SK-N-SH (cell line): ENCODE measurements around the gene PDE6B. TPM values are rescaled to one million over a fixed set of nuclear protein-coding genes. Genes with fewer than 3 reads are reported as not detected.

ENCODE experiments used
- CTCF ChIA-PET: fragments of 300-600, 350-600 bp; formaldehyde crosslinking; extraction: SDS; loops from one replicate; lab custom pipeline; 2021; lab: Yijun Ruan, JAX
- POLR2A ChIA-PET: fragments of 350-600 bp; sonication (Branson Sonifier 250); formaldehyde crosslinking; extraction: SDS; loops from one replicate; lab custom pipeline; 2020; ENCODE audit warnings: antibody characterized with exemption, inconsistent platforms; lab: Yijun Ruan, JAX
- DNase-seq: peaks from one replicate; pipeline ENCODE4 v3.0.0; 2012
- H2AFZ ChIP-seq: fragments of 200-600 bp; sonication (generic); 2 replicates; pipeline ENCODE4 v1.8.1; 2016; ENCODE audit warnings: antibody characterized with exemption, mild to moderate bottlenecking, low read depth
- H3F3A ChIP-seq: fragments of 200-600 bp; sonication (generic); replicated peaks from 2 replicates; pipeline ENCODE3; 2016; ENCODE audit warnings: antibody characterized with exemption, mild to moderate bottlenecking; ENCODE audit not compliant: insufficient read depth
- H3K27ac ChIP-seq, 2 experiments: fragments of 200-500 bp in 1 of 2; fragments of 200-600 bp in 1 of 2; sonication (Bioruptor generic) in 1 of 2; sonication (generic), shearing (Covaris generic) in 1 of 2; 2 replicates each; pipeline versions ENCODE4 v1.5.1 to v1.6.1; 2014 to 2016; ENCODE audit warnings: low read depth in 2 of 2, inconsistent platforms in 1 of 2, low read length in 1 of 2, mild to moderate bottlenecking in 1 of 2, mixed read lengths in 1 of 2
- H3K27me3 ChIP-seq: fragments of 200-600 bp; sonication (generic), shearing (Covaris generic); 2 replicates; pipeline ENCODE4 v1.6.1; 2016; ENCODE audit warnings: mixed run types; ENCODE audit not compliant: insufficient read depth
- H3K36me3 ChIP-seq, 2 experiments: fragments of 200-500 bp in 1 of 2; fragments of 200-600 bp in 1 of 2; sonication (Bioruptor generic) in 1 of 2; sonication (generic) in 1 of 2; replicated peaks in 1 of 2; 2 replicates each; pipeline versions ENCODE3 to v1.5.1; 2014 to 2016; ENCODE audit warnings: low read length in 1 of 2, mild to moderate bottlenecking in 1 of 2; ENCODE audit not compliant: insufficient read depth in 2 of 2, control insufficient read depth in 1 of 2
- H3K4me1 ChIP-seq, 2 experiments: fragments of 200-500 bp in 1 of 2; fragments of 200-600 bp in 1 of 2; sonication (Bioruptor generic) in 1 of 2; sonication (generic), shearing (Covaris generic) in 1 of 2; 2 replicates each; pipeline versions ENCODE4 v1.5.1 to v1.6.1; 2014 to 2016; ENCODE audit warnings: low read depth in 1 of 2, low read length in 1 of 2, mixed run types in 1 of 2; ENCODE audit not compliant: insufficient read depth in 2 of 2, control insufficient read depth in 1 of 2
- H3K4me2 ChIP-seq: fragments of 200-600 bp; sonication (generic), shearing (Covaris generic); 2 replicates; pipeline ENCODE4 v1.6.1; 2017; ENCODE audit warnings: mixed run types
- H3K4me3 ChIP-seq, 2 experiments: fragments of 200-500 bp in 1 of 2; fragments of 200-600 bp in 1 of 2; sonication (Bioruptor generic) in 1 of 2; sonication (generic), shearing (Covaris generic) in 1 of 2; 2 replicates each; pipeline versions ENCODE4 v1.5.1 to v1.8.1; 2014 to 2016; ENCODE audit warnings: low read depth in 2 of 2, inconsistent platforms in 1 of 2, low read length in 1 of 2, mild to moderate bottlenecking in 1 of 2, mixed read lengths in 1 of 2, moderate library complexity in 1 of 2
- H3K79me2 ChIP-seq: fragments of 200-600 bp; sonication (generic); 2 replicates; pipeline ENCODE4 v1.8.1; 2017; ENCODE audit warnings: mild to moderate bottlenecking; ENCODE audit not compliant: insufficient read depth
- H3K9ac ChIP-seq: fragments of 200-600 bp; sonication (generic); 2 replicates; pipeline ENCODE4 v1.6.1; 2017; ENCODE audit warnings: mixed run types
- H3K9me2 ChIP-seq: fragments of 200-600 bp; sonication (generic); 2 replicates; pipeline ENCODE4 v1.6.1; 2017; ENCODE audit warnings: mixed run types
- H3K9me3 ChIP-seq: fragments of 200-600 bp; sonication (generic); 2 replicates; pipeline ENCODE4 v1.6.1; 2017; ENCODE audit warnings: mixed run types, mild to moderate bottlenecking, moderate library complexity
- H4K20me1 ChIP-seq: fragments of 200-600 bp; sonication (generic); 2 replicates; pipeline ENCODE4 v1.6.1; 2017; ENCODE audit warnings: mild to moderate bottlenecking, mixed run types; ENCODE audit not compliant: insufficient read depth
- EP300 ChIP-seq, 2 experiments: IDR thresholded peaks; 2 replicates each; pipeline versions ENCODE4 v1.4.0 to v1.6.1; 2012; ENCODE audit warnings: borderline replicate concordance in 1 of 2, low read depth in 1 of 2, low read length in 1 of 2
- EZH2phosphoT487 ChIP-seq: fragments of 200-600 bp; sonication (generic); IDR thresholded peaks from 2 replicates; pipeline ENCODE4 v1.6.1; 2017; ENCODE audit warnings: low read depth, mixed run types, mild to moderate bottlenecking, antibody characterized with exemption, moderate library complexity, borderline replicate concordance
- FOXM1 ChIP-seq: IDR thresholded peaks from 2 replicates; pipeline ENCODE4 v1.4.0; 2012; ENCODE audit warnings: low read depth, mild to moderate bottlenecking
- IRF3 ChIP-seq: fragments of 150-350 bp; IDR thresholded peaks from 2 replicates; pipeline ENCODE4 v1.6.1; 2016; ENCODE audit warnings: mild to moderate bottlenecking, low read depth, low read length
- MEF2A ChIP-seq: IDR thresholded peaks from 2 replicates; pipeline ENCODE4 v1.4.0; 2012; ENCODE audit warnings: low read depth, borderline replicate concordance
- MXI1 ChIP-seq: IDR thresholded peaks from 2 replicates; pipeline ENCODE4 v1.6.1; 2012; ENCODE audit warnings: mild to moderate bottlenecking, low read depth, low read length, improper control_type of control experiment
- NFIC ChIP-seq: IDR thresholded peaks from 2 replicates; pipeline ENCODE4 v1.4.0; 2012; ENCODE audit warnings: borderline replicate concordance
- RAD21 ChIP-seq: IDR thresholded peaks from 2 replicates; pipeline ENCODE4 v1.6.1; 2012; ENCODE audit warnings: mild to moderate bottlenecking, low read length
- RCOR1 ChIP-seq: fragments of 150-350 bp; IDR thresholded peaks from 2 replicates; pipeline ENCODE4 v1.6.1; 2017; ENCODE audit warnings: antibody characterized with exemption, low read length
- SMC3 ChIP-seq: IDR thresholded peaks from 2 replicates; pipeline ENCODE4 v1.6.1; 2012; ENCODE audit warnings: low read depth, low read length, improper control_type of control experiment
- TAF1 ChIP-seq: IDR thresholded peaks from 2 replicates; pipeline ENCODE4 v1.6.1; 2012; ENCODE audit warnings: low read depth, mild to moderate bottlenecking, low read length, moderate library complexity, borderline replicate concordance
- USF1 ChIP-seq: IDR thresholded peaks from 2 replicates; pipeline ENCODE4 v1.4.0; 2012; ENCODE audit warnings: low read depth, borderline replicate concordance
- YY1 ChIP-seq: IDR thresholded peaks from 2 replicates; pipeline ENCODE4 v1.4.0; 2012; ENCODE audit warnings: low read depth, mild to moderate bottlenecking
- WGBS: methylation state at CpG from one replicate; pipeline ENCODE4 v1.1.6; 2017; ENCODE audit warnings: low lambda C conversion rate; 5-methylcytosine and 5-hydroxymethylcytosine counted together
- polyA plus RNA-seq, 3 experiments: library from polyadenylated mRNA; depleted of rRNA; stranded (reverse); fragments of >200 nt; gene quantifications; 2 replicates each; pipeline ENCODE4 v1.2.3, GENCODE V29; 2012
- TF ChIP-seq, protein P1 (sequence below): IDR thresholded peaks from 2 replicates; pipeline ENCODE4 v1.6.1; 2012; ENCODE audit warnings: mild to moderate bottlenecking, low read depth, low read length, moderate library complexity
- TF ChIP-seq, protein P2 (sequence below): IDR thresholded peaks from 2 replicates; pipeline ENCODE4 v1.4.0; 2012; ENCODE audit warnings: low read depth
- TF ChIP-seq, protein P3 (sequence below): fragments of 200-600 bp; sonication (generic); IDR thresholded peaks from 2 replicates; pipeline ENCODE4 v1.6.1; 2017; ENCODE audit warnings: antibody characterized with exemption, mild to moderate bottlenecking, moderate library complexity
- TF ChIP-seq, protein P4 (sequence below): IDR thresholded peaks from 2 replicates; pipeline ENCODE4 v1.4.0; 2012; ENCODE audit warnings: low read depth, borderline replicate concordance

The PDE6B gene
- polyA plus RNA-seq, 1 of the 3 experiments (the other 2 are of a cell fraction) = 1.2 TPM

- TF ChIP-seq, protein P1, sequence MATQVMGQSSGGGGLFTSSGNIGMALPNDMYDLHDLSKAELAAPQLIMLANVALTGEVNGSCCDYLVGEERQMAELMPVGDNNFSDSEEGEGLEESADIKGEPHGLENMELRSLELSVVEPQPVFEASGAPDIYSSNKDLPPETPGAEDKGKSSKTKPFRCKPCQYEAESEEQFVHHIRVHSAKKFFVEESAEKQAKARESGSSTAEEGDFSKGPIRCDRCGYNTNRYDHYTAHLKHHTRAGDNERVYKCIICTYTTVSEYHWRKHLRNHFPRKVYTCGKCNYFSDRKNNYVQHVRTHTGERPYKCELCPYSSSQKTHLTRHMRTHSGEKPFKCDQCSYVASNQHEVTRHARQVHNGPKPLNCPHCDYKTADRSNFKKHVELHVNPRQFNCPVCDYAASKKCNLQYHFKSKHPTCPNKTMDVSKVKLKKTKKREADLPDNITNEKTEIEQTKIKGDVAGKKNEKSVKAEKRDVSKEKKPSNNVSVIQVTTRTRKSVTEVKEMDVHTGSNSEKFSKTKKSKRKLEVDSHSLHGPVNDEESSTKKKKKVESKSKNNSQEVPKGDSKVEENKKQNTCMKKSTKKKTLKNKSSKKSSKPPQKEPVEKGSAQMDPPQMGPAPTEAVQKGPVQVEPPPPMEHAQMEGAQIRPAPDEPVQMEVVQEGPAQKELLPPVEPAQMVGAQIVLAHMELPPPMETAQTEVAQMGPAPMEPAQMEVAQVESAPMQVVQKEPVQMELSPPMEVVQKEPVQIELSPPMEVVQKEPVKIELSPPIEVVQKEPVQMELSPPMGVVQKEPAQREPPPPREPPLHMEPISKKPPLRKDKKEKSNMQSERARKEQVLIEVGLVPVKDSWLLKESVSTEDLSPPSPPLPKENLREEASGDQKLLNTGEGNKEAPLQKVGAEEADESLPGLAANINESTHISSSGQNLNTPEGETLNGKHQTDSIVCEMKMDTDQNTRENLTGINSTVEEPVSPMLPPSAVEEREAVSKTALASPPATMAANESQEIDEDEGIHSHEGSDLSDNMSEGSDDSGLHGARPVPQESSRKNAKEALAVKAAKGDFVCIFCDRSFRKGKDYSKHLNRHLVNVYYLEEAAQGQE = no peak
- TF ChIP-seq, protein P2, sequence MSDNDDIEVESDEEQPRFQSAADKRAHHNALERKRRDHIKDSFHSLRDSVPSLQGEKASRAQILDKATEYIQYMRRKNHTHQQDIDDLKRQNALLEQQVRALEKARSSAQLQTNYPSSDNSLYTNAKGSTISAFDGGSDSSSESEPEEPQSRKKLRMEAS = no peak
- TF ChIP-seq NFIC (no peak), YY1 (no peak), RCOR1 (no peak), SMC3 (peak; percentile 36)
- TF ChIP-seq, protein P3, sequence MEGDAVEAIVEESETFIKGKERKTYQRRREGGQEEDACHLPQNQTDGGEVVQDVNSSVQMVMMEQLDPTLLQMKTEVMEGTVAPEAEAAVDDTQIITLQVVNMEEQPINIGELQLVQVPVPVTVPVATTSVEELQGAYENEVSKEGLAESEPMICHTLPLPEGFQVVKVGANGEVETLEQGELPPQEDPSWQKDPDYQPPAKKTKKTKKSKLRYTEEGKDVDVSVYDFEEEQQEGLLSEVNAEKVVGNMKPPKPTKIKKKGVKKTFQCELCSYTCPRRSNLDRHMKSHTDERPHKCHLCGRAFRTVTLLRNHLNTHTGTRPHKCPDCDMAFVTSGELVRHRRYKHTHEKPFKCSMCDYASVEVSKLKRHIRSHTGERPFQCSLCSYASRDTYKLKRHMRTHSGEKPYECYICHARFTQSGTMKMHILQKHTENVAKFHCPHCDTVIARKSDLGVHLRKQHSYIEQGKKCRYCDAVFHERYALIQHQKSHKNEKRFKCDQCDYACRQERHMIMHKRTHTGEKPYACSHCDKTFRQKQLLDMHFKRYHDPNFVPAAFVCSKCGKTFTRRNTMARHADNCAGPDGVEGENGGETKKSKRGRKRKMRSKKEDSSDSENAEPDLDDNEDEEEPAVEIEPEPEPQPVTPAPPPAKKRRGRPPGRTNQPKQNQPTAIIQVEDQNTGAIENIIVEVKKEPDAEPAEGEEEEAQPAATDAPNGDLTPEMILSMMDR = peak; percentile 80
These were observed 58.7 kb downstream of the PDE6B start (continued) for GRCh38 chr4:683982-684622.

GRCh38 chr4:684623-685327, 59.4 kb downstream of the PDE6B start:
- no peak overlapping the region; a peak in 1 of 4 replicates for H3K27ac ChIP-seq
- no peaks in the 10 kb centered on the region for H3K9me2 ChIP-seq
- no peaks in the 10 kb centered on the region for H3K27me3 ChIP-seq
- H3K36me3 ChIP-seq = no peaks in the 10 kb centered on the region
- 59% methylated on average over 10 of the region's 21 CpGs for WGBS
- H3K4me3 ChIP-seq = no peak overlapping the region; a peak in 1 of 4 replicates
- no peaks in the 10 kb centered on the region for H3K79me2 ChIP-seq
- CTCF ChIA-PET = interaction anchor here (0.7 to 2.3 kb wide), 19 partner anchors 10 to 302 kb away, joined by 3 to 22 read pairs (median 4); partner anchors contain the start of genes ATP5ME, IDUA and MYL5
- H3F3A ChIP-seq = peaks cover 11% of the 10 kb centered on the region
- H4K20me1 ChIP-seq = no peaks in the 10 kb centered on the region
- H3K9ac ChIP-seq = no peak overlapping the region
- H3K4me2 ChIP-seq = no peak overlapping the region
- H2AFZ ChIP-seq = no peak overlapping the region
- DNase-seq = peak; percentile 69
- POLR2A ChIA-PET = interaction anchor here (1.0 to 1.6 kb wide), 3 partner anchors 10 to 26 kb away, joined by 4 to 8 read pairs (median 4); partner anchors contain the start of genes ATP5ME and MYL5
- peaks cover 13 to 38% of the 10 kb centered on the region in 2 experiments; a peak in 3 of 4 replicates for H3K4me1 ChIP-seq
- no peaks in the 10 kb centered on the region for H3K9me3 ChIP-seq
- TF ChIP-seq, protein P4, sequence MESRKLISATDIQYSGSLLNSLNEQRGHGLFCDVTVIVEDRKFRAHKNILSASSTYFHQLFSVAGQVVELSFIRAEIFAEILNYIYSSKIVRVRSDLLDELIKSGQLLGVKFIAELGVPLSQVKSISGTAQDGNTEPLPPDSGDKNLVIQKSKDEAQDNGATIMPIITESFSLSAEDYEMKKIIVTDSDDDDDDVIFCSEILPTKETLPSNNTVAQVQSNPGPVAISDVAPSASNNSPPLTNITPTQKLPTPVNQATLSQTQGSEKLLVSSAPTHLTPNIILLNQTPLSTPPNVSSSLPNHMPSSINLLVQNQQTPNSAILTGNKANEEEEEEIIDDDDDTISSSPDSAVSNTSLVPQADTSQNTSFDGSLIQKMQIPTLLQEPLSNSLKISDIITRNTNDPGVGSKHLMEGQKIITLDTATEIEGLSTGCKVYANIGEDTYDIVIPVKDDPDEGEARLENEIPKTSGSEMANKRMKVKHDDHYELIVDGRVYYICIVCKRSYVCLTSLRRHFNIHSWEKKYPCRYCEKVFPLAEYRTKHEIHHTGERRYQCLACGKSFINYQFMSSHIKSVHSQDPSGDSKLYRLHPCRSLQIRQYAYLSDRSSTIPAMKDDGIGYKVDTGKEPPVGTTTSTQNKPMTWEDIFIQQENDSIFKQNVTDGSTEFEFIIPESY = no peak
- no peak for TF ChIP-seq EZH2phosphoT487
- no peak for TF ChIP-seq RAD21
- TF ChIP-seq TAF1 = no peak
- TF ChIP-seq EP300 (IDR thresholded peaks at IDR 0.05; ENCODE audit: borderline replicate concordance in 1 of 2, low read depth in 1 of 2, low read length in 1 of 2) = no peak
- TF ChIP-seq, protein P2 = no peak
- TF ChIP-seq SMC3 = no peak
- no peak for TF ChIP-seq MXI1
- no peak for TF ChIP-seq FOXM1
- no peak for TF ChIP-seq IRF3
- TF ChIP-seq MEF2A = no peak
- TF ChIP-seq NFIC = no peak
- TF ChIP-seq USF1 = no peak
